Measurements from ENCODE around the gene TMEM178B.

DNA sequence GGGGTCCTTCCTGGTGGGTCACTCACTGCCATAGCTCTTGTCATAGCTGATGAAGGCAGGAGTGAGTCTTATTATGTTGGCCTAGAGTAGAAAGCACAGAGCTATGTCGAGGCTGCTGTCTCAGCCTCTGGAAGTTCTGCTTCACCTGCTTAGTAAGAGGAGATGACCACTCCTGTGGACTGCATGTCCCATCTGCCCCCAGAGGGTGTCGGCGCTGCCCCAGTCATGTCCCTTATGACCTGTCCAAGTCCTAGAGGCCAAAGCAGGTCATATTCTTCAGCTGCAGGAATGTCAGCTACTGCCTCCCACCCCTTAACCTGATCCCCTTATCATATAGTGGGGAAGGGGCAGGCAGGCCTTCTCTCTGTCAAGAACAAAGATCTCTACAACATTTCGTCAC lies 405.0 kb downstream of the TMEM178B start:
- TF ChIP-seq, protein P1, sequence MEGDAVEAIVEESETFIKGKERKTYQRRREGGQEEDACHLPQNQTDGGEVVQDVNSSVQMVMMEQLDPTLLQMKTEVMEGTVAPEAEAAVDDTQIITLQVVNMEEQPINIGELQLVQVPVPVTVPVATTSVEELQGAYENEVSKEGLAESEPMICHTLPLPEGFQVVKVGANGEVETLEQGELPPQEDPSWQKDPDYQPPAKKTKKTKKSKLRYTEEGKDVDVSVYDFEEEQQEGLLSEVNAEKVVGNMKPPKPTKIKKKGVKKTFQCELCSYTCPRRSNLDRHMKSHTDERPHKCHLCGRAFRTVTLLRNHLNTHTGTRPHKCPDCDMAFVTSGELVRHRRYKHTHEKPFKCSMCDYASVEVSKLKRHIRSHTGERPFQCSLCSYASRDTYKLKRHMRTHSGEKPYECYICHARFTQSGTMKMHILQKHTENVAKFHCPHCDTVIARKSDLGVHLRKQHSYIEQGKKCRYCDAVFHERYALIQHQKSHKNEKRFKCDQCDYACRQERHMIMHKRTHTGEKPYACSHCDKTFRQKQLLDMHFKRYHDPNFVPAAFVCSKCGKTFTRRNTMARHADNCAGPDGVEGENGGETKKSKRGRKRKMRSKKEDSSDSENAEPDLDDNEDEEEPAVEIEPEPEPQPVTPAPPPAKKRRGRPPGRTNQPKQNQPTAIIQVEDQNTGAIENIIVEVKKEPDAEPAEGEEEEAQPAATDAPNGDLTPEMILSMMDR (IDR thresholded peaks at IDR 0.05), result no peak
- TF ChIP-seq POLR2A (IDR thresholded peaks at IDR 0.05) (no peak), EP300 (IDR thresholded peaks at IDR 0.05) (no peak)

Measured in sigmoid colon (tissue), 4 donors.